IPS-18a (cell line): ENCODE data around the gene SNRNP35.
"Not testable (repeated sequence)": the region's sequence is repeated elsewhere in the genome, so short reads cannot be mapped to it uniquely, and the experiment has no call there.

Source experiments
- H3K27ac ChIP-seq: one replicate; pipeline ENCODE4 v1.5.1; 2013; ENCODE audit warnings: low read length
- H3K27me3 ChIP-seq: one replicate; pipeline ENCODE4 v1.6.1; 2013; ENCODE audit warnings: mild to moderate bottlenecking, low read length; ENCODE audit not compliant: control insufficient read depth, insufficient read depth
- H3K36me3 ChIP-seq: one replicate; pipeline ENCODE4 v1.6.1; 2013; ENCODE audit warnings: low read depth, low read length; ENCODE audit not compliant: control insufficient read depth
- H3K4me1 ChIP-seq: one replicate; pipeline ENCODE4 v1.6.1; 2013; ENCODE audit warnings: low read depth, low read length; ENCODE audit not compliant: control insufficient read depth
- H3K4me3 ChIP-seq: one replicate; pipeline ENCODE4 v1.5.1; 2013; ENCODE audit warnings: low read length
- H3K9ac ChIP-seq: one replicate; pipeline ENCODE4 v1.6.1; 2013; ENCODE audit warnings: mild to moderate bottlenecking, low read length, moderate library complexity
- H3K9me3 ChIP-seq: one replicate; pipeline ENCODE4 v1.6.1; 2013; ENCODE audit warnings: low read depth, low read length; ENCODE audit not compliant: control insufficient read depth

SNRNP35 gene

DNA sequence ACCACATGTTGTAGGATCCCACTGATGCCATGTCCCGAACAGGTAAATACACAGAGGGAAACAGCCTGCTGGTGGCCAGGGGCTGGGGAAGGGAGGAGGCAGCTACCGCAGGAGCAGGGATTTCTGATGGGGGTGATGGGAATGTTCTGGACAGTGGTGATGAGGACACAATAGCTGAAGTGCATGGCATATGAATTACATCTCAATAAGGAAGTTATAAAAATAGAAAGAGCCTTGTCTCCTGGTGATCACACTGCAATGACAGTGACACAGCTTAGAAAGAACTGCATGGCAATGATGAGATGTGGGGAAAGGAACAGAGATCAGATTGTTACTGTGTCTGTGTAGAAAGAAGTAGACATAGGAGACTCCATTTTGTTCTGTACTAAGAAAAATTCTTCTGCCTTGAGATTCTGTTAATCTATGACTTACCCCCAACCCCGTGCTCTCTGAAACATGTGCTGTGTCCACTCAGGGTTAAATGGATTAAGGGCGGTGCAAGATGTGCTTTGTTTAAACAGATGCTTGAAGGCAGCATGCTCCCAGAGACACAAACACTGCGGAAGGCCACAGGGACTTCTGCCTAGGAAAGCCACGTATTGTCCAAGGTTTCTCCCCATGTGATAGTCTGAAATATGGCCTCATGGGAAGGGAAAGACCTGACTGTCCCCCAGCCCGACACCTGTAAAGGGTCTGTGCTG lies 34.5 kb downstream of the SNRNP35 start:
- not testable (repeated sequence) for H3K9ac ChIP-seq, H3K27ac ChIP-seq, H3K4me3 ChIP-seq, H3K27me3 ChIP-seq, H3K9me3 ChIP-seq, H3K4me1 ChIP-seq, H3K36me3 ChIP-seq

DNA sequence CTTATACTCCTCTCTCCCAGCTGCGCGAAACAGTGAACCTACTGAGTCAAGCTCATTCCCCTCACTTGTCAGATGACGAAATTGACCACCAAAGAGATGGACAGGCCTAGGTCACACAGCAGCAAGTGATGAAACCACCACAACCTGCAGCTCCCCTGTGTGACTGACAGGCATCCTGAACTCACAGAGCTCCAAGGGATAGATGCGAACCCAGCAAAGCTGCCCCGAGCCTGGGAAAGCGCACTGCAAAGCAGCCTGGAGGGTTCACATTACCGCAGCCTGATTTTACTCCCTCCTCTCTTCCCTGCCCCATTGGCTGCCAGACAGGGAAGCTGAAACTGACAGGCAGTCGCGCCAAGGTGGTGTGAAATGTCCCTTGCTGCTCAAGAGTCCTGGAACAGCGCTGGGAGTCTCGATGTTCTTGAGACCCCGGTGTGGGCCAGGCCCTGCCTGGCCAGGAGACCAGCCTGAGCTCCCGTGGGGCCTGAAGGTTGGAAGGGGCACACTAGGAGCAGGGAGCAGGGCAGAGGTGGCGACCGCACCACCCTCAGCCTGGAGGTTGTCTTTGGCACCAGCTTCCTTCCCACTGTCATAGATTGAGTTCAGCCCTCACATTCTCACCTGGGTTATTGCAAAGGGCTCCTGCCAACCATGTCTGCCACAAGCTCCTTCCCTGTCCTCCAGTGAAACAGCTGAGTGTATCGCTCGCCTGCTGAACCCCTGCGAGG lies 36.3 kb downstream of the SNRNP35 start:
- H3K27me3 ChIP-seq = no peaks in the 10 kb centered on the region
- no peaks in the 10 kb centered on the region for H3K9me3 ChIP-seq
- H3K36me3 ChIP-seq = no peaks in the 10 kb centered on the region
- H3K9ac ChIP-seq = no peak overlapping the region
- no peak overlapping the region for H3K4me3 ChIP-seq
- no peaks in the 10 kb centered on the region for H3K4me1 ChIP-seq
- no peak overlapping the region for H3K27ac ChIP-seq

DNA sequence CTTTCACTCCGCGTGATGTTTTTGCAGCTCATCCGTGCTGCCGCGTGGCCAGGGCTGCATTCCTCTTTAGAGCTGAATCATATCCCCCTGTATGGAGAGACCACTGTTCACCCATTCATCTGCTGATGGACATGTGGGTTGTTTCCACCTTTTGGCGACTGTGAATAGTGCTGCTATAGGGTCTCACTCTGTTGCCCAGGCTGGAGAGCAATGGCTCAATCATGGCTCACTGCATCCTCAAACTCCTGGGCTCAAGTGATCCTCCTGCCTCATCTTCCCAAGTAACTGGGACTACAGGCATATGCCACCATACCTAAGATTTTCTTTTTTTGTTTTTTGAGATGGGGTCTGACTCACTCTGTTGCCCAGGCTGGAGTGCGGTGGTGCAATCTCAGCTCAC lies 39.1 kb downstream of the SNRNP35 start:
- Histone ChIP-seq H3K27ac (no peak overlapping the region), H3K36me3 (no peaks in the 10 kb centered on the region), H3K4me3 (no peak overlapping the region), H3K9me3 (no peaks in the 10 kb centered on the region), H3K4me1 (no peaks in the 10 kb centered on the region), H3K27me3 (no peaks in the 10 kb centered on the region), H3K9ac (no peak overlapping the region)

DNA sequence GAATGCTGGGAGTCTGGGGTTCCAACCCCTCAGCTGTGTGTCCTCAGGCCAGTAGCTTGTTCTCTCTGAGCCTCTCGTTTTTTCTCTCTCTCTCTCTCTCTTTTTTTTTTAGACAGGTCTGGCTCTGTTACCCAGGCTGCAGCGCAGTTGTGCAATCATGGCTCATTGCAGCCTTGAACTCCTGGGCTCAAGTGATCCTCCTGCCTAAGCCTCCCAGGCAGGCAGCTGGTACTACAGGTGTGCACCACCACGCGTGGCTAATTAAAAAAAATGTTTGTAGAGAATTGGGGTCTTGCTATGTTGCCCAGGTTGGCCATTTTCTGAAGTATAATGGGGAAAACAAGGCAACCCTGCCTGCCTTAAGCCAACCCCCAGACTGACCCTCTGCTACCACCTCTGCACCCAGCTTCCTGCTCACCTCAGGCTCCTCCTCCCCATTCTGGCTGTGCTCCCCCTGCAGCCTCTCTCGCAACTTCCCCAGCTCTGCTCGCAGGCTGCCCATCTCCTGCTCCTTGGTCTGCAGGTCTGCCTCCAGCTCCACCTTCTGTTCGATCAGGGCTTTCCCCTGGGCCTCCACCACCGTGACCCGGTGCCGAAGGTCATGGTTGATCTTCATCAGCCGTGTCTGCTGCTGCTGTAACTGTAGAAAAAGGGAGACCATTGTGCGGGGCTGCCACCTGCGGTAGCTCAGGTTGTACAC lies 40.3 kb downstream of the SNRNP35 start:
- H3K9me3 ChIP-seq = no peaks in the 10 kb centered on the region
- H3K36me3 ChIP-seq = no peaks in the 10 kb centered on the region
- H3K27ac ChIP-seq = no peak overlapping the region
- no peak overlapping the region for H3K9ac ChIP-seq
- no peaks in the 10 kb centered on the region for H3K27me3 ChIP-seq
- H3K4me3 ChIP-seq = no peak overlapping the region
- H3K4me1 ChIP-seq = no peaks in the 10 kb centered on the region

DNA sequence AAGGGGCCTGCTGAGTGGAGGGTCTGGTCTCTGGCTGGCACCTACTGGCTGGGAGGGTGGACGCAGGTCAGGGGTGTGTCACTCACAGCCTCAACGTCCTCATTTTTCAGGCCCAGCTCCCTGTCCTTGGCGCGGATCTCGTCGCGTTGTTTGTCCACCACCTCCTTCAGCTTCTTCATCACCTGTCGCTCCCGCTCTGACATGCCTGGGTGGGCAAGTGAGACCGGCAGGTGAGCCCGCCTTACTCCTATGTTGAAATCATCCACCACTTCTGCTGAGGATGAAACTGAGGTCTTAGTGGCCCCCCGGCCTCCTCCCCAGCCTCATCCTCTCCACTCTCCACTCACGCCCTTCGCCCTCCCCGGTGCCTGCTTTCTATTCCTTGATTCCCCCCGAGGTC lies 41.4 kb downstream of the SNRNP35 start:
- no peak overlapping the region for H3K27ac ChIP-seq
- H3K4me1 ChIP-seq = no peaks in the 10 kb centered on the region
- no peaks in the 10 kb centered on the region for H3K9me3 ChIP-seq
- no peaks in the 10 kb centered on the region for H3K36me3 ChIP-seq
- no peak overlapping the region for H3K4me3 ChIP-seq
- H3K9ac ChIP-seq = no peak overlapping the region
- H3K27me3 ChIP-seq = no peaks in the 10 kb centered on the region

GRCh38 chr12:123502163-123502704 lies 44.3 kb downstream of the SNRNP35 start:
- no peak overlapping the region for H3K4me3 ChIP-seq
- no peaks in the 10 kb centered on the region for H3K9me3 ChIP-seq
- no peaks in the 10 kb centered on the region for H3K4me1 ChIP-seq
- no peaks in the 10 kb centered on the region for H3K27me3 ChIP-seq
- no peaks in the 10 kb centered on the region for H3K36me3 ChIP-seq
- H3K9ac ChIP-seq = no peak overlapping the region
- H3K27ac ChIP-seq = no peak overlapping the region

DNA sequence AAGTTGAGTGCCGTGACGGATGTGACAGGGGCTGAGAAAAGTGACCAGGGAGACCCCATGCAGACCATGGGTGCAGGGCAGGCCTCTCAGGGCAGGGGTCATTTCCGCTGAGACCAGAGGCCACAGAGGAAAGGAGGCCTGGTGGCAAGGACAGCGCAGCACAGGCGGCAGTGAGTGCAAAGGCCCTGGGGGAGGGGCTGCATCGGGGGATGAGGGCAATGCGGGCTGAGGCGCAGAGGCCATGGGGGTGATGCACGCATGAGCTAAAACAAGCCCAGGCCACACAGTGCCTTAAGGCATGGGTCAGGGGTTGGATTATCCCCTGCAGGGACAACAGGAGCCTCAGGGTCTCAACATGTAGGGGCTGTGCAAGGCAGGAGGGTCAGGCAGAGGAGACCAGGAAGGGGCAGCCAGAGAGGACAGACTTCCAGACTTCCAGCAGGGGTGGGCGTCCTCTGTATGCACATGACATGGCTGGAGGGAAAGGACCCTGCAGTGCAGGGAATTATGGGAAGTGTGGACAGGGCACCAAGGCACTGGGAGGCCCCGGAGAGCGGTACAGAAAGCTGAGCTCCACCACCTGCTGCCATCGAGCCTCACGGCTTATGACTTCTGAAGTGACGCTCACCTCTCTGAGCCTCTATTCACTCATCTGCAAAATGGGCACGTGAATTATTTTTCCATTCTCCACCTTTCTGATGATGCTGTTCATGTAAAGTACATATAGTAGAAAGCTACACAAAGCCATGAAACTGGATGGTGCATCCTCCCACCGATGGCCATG lies 48.3 kb downstream of the SNRNP35 start:
- H3K4me3 ChIP-seq = no peak overlapping the region

GRCh38 chr12:123506843-123507236 lies 48.9 kb downstream of the SNRNP35 start:
- no peak overlapping the region for H3K27ac ChIP-seq
- no peaks in the 10 kb centered on the region for H3K36me3 ChIP-seq
- no peaks in the 10 kb centered on the region for H3K9me3 ChIP-seq
- H3K9ac ChIP-seq = no peak overlapping the region
- no peak overlapping the region for H3K4me3 ChIP-seq
- H3K27me3 ChIP-seq = no peaks in the 10 kb centered on the region
- no peaks in the 10 kb centered on the region for H3K4me1 ChIP-seq

More for the DNA sequence above, 48.3 kb downstream of the SNRNP35 start:
- H3K9ac ChIP-seq = no peak overlapping the region
- no peaks in the 10 kb centered on the region for H3K9me3 ChIP-seq
- H3K27me3 ChIP-seq = no peaks in the 10 kb centered on the region
- H3K36me3 ChIP-seq = no peaks in the 10 kb centered on the region
- H3K4me1 ChIP-seq = no peaks in the 10 kb centered on the region
- no peak overlapping the region for H3K27ac ChIP-seq

DNA sequence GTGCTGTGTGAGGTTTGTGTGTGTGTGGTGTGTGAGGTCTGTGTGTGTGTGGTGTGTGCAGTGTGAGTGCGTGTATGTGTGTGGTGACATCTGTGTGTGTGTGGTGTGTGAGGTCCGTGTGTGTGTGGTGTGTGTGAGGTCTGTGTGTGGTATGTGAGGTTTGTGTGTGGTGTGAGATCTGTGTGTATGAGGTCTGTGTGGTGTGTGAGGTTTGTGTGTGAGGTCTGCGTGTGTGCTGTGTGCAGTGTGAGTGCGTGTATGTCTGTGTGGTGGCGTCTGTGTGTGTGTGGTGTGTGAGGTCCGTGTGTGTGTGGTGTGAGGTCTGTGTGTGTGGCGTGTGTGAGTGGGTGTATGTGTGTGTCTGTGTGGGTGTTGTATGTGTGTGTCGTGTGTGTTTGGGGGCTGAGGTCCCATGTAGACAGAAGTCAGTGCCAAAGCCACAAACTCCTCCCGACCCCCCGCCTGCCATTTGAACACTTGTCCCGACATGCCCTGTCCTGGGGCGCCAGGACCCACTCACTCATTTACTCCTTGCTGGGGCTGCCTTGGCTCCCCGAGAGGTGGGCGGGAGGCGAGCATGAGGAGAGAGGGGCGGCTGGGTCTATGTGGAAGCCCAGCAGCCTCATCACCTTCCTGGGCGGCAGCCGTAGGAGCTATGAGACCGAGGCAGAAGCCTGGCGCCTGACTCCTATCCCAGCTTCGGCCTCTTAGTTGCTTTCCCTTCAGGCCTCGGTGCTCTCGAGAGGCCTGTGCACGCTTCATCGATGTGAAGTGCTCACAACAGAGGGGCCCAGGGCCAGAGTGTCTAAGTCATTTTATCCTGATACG lies 55.1 kb downstream of the SNRNP35 start:
- Histone ChIP-seq H3K27me3 (no peaks in the 10 kb centered on the region), H3K4me3 (no peak overlapping the region), H3K9me3 (no peaks in the 10 kb centered on the region), H3K4me1 (no peaks in the 10 kb centered on the region), H3K9ac (no peak overlapping the region), H3K36me3 (peaks cover 5% of the 10 kb centered on the region), H3K27ac (no peak overlapping the region)

- Histone ChIP-seq H3K9ac (no peak overlapping the region), H3K4me1 (no peaks in the 10 kb centered on the region), H3K27ac (no peak overlapping the region)
Measured at GRCh38 chr12:123513805-123514204, 55.9 kb downstream of the SNRNP35 start.

More at GRCh38 chr12:123513805-123514204, 55.9 kb downstream of the SNRNP35 start:
- Histone ChIP-seq H3K9me3 (no peaks in the 10 kb centered on the region), H3K27me3 (no peaks in the 10 kb centered on the region), H3K36me3 (peaks cover 5% of the 10 kb centered on the region), H3K4me3 (no peak overlapping the region)
